ENCODE measurements around the gene LUZP2.

LUZP2 gene

GRCh38 chr11:24615451-24616160 is 118.8 kb downstream of the LUZP2 start:
- Histone ChIP-seq H3K4me3 (ENCODE audit: low read length) (no peak overlapping the region), H3K4me1 (ENCODE audit: control insufficient read depth, low read length) (no peaks in the 10 kb centered on the region), H3K9me3 (ENCODE audit: control insufficient read depth, insufficient read depth, low read length) (no peaks in the 10 kb centered on the region; the same call in 1 of the 2 replicates), H3K9me2 (replicated peaks; ENCODE audit: control insufficient read depth, low read length) (no peaks in the 10 kb centered on the region), H3K4me2 (ENCODE audit: low read length) (no peak overlapping the region), H3K79me2 (ENCODE audit: control insufficient read depth, low read length) (no peaks in the 10 kb centered on the region), H4K20me1 (ENCODE audit: control insufficient read depth, insufficient read depth, low read depth, low read length) (no peaks in the 10 kb centered on the region), H3K27me3 (ENCODE audit: control insufficient read depth, low read length) (no peaks in the 10 kb centered on the region), H3F3A (ENCODE audit: control insufficient read depth, insufficient read depth) (no peaks in the 10 kb centered on the region), H3K36me3 (ENCODE audit: control insufficient read depth, low read length) (no peaks in the 10 kb centered on the region), H3K27ac (ENCODE audit: low read depth, low read length) (no peak overlapping the region)
- TF ChIP-seq CTCF (IDR thresholded peaks at IDR 0.05; ENCODE audit: low read depth, low read length, poor library complexity, severe bottlenecking) = no peak
- no peak for TF ChIP-seq EZH2phosphoT487 (IDR thresholded peaks at IDR 0.05; ENCODE audit: borderline replicate concordance, low read length)

GRCh38 chr11:24617856-24618255 is 121.0 kb downstream of the LUZP2 start:
- Histone ChIP-seq H3K9me2 (replicated peaks; ENCODE audit: control insufficient read depth, low read length) (no peaks in the 10 kb centered on the region), H3K4me1 (ENCODE audit: control insufficient read depth, low read length) (no peaks in the 10 kb centered on the region), H3F3A (ENCODE audit: control insufficient read depth, insufficient read depth) (no peaks in the 10 kb centered on the region), H3K79me2 (ENCODE audit: control insufficient read depth, low read length) (no peaks in the 10 kb centered on the region), H3K4me3 (ENCODE audit: low read length) (no peak overlapping the region), H3K9me3 (ENCODE audit: control insufficient read depth, insufficient read depth, low read length) (no peaks in the 10 kb centered on the region; the same call in 1 of the 2 replicates), H4K20me1 (ENCODE audit: control insufficient read depth, insufficient read depth, low read depth, low read length) (no peaks in the 10 kb centered on the region), H3K27me3 (ENCODE audit: control insufficient read depth, low read length) (no peaks in the 10 kb centered on the region), H3K36me3 (ENCODE audit: control insufficient read depth, low read length) (no peaks in the 10 kb centered on the region), H3K4me2 (ENCODE audit: low read length) (no peak overlapping the region), H3K27ac (ENCODE audit: low read depth, low read length) (no peak overlapping the region)
- TF ChIP-seq CTCF (IDR thresholded peaks at IDR 0.05; ENCODE audit: low read depth, low read length, poor library complexity, severe bottlenecking) (no peak), EZH2phosphoT487 (IDR thresholded peaks at IDR 0.05; ENCODE audit: borderline replicate concordance, low read length) (no peak)

GRCh38 chr11:24619900-24620299 is 123.0 kb downstream of the LUZP2 start:
- no peaks in the 10 kb centered on the region for H3K79me2 ChIP-seq (ENCODE audit: control insufficient read depth, low read length)
- no peak overlapping the region for H3K4me3 ChIP-seq (ENCODE audit: low read length)
- H3K9me2 ChIP-seq (replicated peaks; ENCODE audit: control insufficient read depth, low read length) = no peaks in the 10 kb centered on the region
- H3K4me1 ChIP-seq (ENCODE audit: control insufficient read depth, low read length) = no peaks in the 10 kb centered on the region
- H3K9me3 ChIP-seq (ENCODE audit: control insufficient read depth, insufficient read depth, low read length) = no peaks in the 10 kb centered on the region; the same call in 1 of the 2 replicates
- H3K27me3 ChIP-seq (ENCODE audit: control insufficient read depth, low read length) = no peaks in the 10 kb centered on the region
- no peak overlapping the region for H3K4me2 ChIP-seq (ENCODE audit: low read length)
- no peak for TF ChIP-seq CTCF (IDR thresholded peaks at IDR 0.05; ENCODE audit: low read depth, low read length, poor library complexity, severe bottlenecking)
- no peak for TF ChIP-seq EZH2phosphoT487 (IDR thresholded peaks at IDR 0.05; ENCODE audit: borderline replicate concordance, low read length)
- H3K36me3 ChIP-seq (ENCODE audit: control insufficient read depth, low read length) = no peaks in the 10 kb centered on the region
- no peaks in the 10 kb centered on the region for H3F3A ChIP-seq (ENCODE audit: control insufficient read depth, insufficient read depth)
- H3K27ac ChIP-seq (ENCODE audit: low read depth, low read length) = no peak overlapping the region
- H4K20me1 ChIP-seq (ENCODE audit: control insufficient read depth, insufficient read depth, low read depth, low read length) = no peaks in the 10 kb centered on the region

Measured in DOHH2 (cell line).